NT2/D1 (cell line): ENCODE data around the gene BAZ2B.

ENCODE experiments used
- SUZ12 ChIP-seq: IDR thresholded peaks from 2 replicates; pipeline ENCODE4 v1.6.1; 2011; ENCODE audit not compliant: insufficient read length, insufficient read depth; ENCODE audit errors: extremely low read depth
- YY1 ChIP-seq: IDR thresholded peaks from 2 replicates; pipeline ENCODE4 v1.6.1; 2011; ENCODE audit not compliant: insufficient read length, insufficient read depth

DNA sequence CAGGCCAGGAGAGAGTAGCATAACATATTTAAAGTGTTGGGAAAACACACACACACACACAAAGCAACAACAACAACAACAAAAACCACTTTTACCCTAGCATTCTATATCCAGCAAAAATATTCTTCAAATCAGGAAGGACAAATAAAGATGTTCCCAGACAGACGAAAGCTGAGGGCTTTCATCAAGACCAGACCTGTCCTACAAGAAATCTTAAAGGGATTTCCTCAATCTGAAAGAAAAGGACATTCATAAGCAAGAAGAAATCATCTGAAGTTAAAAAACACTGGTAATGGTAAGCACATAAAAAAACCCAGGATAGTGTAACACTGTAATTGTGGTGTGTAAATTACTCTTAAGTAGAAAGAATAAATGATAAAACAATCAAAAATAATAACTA, 22.7 kb upstream of the BAZ2B start:
- no peak for TF ChIP-seq YY1
- no peak for TF ChIP-seq SUZ12
